HL-60/S4 treated with retinoic acid at 250 ng/mL for 4 days and 3 days (cell line): Measurements from ENCODE around the gene CHGA.

Source experiments
- in situ Hi-C: fragments of 300-500 bp; cut with MboI; formaldehyde crosslinking; loops from 2 replicates; pipeline ENCODE4 v1.7.0; 2022; ENCODE audit warnings: low sequenced_read_pairs

The CHGA gene

DNA sequence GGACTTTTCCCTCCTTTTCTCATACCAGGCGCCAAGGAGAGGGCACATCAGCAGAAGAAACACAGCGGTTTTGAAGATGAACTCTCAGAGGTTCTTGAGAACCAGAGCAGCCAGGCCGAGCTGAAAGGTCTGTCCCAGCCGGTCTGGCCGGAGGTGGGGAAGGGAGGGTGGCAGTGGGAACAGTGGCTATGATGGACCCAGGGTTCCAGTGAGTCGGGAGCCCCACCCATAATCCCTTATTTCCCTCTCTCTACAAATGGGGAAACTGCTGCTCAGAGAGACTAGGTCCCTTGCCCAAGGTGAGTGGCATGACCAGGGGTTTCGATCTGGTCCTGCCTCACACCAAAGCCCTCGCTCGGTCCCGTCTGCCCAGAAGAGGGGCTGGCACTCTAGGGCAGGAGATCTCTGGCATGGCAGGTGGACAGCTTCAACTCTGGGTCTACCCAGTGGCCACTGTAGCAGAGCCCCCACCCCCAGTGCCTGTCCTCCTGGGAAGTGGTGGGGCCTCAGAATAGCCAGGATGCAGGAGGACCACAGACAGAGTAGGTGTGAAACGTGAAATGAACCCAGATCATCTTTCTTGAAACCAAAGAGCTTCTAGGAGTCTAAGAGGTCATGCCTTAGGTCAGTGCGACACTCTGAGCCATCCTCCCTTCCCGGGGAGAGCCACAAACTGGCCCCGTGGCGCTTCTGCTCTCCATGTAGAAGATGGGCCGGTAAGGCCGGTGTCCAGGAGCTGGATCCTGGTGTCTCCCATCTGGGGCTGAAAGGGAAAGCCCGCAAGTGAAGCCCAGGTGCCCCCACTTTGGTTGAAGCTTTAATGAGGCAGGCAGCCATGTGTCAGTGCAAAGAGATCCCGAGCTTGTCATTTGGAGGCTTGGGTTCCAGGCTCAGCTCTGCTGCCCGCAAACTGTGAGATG lies 7.0 kb downstream of the CHGA start:
- in situ Hi-C loops, result no loop called here

DNA sequence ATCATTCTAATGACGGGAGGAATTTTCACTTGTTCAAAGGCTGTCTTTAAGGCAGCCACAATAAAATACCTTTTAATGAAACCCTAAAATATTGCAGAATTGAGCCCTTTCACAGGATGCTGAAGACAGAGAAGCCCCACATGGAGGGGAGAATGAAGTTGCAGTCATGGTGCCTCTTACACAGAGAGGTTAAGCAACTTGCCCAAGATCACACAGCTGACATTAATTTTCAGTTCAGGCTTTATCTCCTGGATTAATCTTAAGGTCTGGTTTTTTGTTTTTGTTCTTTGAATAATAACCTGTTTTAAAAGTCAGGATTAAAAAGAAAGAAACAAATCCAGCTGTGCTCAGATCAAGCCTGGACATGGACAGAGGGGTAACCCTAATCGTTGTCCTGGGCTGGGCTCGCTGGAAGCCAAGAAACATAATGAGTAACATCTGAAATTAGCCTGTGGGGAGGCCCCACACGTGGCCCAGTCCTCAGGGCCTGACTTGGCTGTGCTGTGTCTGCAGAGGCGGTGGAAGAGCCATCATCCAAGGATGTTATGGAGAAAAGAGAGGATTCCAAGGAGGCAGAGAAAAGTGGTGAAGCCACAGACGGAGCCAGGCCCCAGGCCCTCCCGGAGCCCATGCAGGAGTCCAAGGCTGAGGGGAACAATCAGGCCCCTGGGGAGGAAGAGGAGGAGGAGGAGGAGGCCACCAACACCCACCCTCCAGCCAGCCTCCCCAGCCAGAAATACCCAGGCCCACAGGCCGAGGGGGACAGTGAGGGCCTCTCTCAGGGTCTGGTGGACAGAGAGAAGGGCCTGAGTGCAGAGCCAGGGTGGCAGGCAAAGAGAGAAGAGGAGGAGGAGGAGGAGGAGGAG lies 8.0 kb downstream of the CHGA start:
- in situ Hi-C loops, result no loop called here

DNA sequence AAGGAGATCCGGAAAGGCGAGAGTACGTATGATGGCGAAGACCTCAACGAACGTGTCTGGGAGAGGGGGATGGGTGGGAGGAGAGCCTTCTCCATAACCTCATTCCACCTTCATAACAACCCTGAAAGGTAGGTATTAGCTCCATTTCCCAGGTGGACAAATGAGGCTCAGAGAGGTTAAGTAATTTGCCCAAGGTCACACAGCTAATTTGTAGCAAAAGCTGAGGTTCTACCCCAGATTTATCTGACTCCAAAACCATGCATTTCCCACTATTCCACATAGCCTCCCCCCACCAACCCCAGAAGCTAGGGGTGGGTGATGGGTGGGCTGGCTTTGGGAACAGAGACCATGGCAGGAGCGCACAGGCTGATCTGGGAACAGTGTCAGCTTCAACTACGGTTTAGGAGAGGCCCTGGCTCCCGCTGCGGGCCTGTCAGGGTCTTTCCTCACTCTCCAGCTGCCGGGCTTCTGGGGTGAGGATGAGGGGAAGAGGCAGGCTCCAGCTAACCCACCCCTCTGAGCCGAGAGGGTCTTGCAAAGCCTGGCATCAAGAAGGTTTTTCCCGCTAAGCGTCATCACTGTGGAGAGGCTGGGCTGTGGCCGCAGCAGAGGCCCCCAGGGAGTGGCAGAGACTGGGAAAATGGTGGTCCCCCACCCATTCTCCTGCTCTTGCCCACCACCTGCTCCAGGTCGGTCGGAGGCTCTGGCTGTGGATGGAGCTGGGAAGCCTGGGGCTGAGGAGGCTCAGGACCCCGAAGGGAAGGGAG lies 8.9 kb downstream of the CHGA start:
- in situ Hi-C loops, result no loop called here

DNA sequence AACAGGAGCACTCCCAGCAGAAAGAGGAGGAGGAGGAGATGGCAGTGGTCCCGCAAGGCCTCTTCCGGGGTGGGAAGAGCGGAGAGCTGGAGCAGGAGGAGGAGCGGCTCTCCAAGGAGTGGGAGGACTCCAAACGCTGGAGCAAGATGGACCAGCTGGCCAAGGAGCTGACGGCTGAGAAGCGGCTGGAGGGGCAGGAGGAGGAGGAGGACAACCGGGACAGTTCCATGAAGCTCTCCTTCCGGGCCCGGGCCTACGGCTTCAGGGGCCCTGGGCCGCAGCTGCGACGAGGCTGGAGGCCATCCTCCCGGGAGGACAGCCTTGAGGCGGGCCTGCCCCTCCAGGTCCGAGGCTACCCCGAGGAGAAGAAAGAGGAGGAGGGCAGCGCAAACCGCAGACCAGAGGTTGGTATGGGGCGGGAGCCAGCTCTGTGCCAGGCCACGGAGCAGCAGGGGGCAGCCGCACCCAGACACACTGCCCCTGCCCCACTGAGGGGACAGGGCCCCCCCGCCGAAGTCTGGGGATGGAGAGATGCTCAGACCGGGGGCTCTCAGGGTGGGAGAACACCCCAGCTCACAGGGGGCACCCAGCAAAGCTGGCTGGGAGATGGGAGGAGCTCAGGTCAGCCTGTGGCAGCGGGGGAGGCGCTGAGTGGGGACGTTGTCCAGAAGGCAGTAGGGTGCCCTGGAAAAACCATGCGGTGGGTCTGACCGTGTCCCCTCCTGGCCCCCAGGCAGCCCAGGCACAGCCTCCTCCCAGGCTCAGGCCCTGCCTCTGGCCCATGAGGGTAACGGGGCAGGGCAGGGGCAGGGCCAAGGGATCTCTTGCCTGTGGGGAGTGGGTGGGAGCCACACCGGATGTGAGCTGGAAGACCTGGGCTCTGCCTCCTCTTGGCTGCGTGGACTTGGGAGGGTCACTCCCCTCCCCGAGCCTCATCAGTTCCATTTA lies 9.8 kb downstream of the CHGA start:
- in situ Hi-C loops, result no loop called here

DNA sequence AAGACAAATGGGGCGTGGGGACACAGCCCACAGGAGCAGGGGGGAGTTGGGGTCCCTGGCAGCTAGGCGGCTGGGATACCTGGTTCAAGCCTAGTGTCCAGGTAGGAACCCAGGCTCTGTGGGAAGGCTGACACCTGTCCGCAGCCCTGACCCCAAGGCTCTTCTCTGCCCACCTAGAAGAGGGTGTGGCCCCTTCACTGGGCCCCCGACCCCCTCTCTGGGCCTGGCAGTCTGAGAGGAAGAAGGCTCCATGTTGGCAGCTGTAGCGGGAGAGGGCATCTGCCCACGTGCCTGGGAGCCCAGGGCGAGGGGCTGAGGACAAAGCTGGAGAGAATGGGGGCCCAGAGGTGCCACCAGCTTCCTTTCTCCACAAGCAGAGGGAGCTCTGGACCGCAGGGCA lies 10.5 kb downstream of the CHGA start:
- in situ Hi-C loops, result no loop called here

DNA sequence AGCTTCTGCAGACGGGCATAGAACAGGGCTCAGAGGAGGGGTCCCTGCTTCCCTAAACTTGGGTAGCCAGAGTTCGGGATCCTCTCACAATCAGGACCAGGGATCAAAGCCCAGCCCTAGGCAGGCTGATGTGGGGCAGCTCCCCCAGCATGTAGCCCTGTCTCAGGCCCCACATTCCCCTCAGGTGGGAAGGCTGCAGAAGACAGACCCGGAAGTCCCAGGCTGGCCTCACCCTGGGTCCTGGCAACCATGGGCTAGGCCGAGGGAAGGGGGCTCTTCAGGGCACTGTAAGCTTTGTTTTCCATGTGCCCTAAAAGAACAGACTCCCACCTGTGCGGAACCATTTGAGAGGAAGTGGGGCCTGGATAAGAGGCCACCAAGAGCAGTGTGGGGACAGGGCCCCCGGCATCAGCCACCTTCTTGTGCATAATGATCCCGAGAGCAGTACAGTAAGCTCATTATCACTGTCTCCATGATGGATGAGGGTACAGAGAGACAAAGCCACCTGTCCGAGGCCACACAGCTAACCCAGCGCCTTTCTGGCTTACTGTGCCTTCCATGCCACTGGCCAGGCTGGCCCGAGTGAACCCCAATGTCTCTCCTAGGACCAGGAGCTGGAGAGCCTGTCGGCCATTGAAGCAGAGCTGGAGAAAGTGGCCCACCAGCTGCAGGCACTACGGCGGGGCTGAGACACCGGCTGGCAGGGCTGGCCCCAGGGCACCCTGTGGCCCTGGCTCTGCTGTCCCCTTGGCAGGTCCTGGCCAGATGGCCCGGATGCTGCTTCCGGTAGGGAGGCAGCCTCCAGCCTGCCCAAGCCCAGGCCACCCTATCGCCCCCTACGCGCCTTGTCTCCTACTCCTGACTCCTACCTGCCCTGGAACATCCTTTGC lies 11.5 kb downstream of the CHGA start:
- in situ Hi-C loops, result no loop called here

DNA sequence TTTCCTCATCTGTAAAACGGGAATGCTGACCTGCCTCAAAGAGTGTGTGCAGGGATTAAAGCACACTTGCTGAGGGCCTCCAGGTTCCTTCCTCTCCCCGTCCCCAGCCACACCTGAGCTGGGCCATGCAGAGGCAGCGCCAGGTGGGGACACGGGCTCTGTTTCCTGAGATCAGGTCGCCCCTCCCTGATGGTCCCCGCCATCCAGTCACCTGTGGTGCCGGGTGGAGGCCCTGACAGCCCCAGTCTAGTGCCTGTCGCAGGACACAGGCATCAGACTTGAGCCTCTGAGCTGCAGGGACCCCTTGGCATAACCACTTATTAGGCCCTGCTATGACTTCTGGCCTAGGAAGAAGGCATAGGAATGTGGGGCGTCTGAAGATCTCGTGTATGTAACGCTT lies 12.5 kb downstream of the CHGA start:
- in situ Hi-C loops, result no loop called here

DNA sequence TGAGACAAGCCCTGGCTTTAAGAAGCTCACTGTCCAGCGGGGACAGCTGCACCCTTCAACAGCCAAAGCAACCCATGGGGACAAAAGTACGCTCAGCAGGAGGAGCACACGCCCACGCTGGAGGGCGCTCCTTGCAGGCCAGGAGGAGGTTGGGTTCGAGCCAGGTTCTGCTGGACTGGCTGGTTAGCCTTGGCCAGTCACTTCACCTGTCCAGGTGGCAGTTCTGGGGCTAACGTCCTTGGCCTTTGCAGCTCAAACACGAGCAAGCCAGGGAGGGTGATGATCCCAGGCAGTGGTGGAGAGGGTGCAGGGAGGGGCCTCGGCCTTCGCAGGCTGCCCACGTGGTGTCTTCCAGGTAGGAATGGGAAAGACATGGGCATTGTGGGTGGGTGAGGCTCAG lies 13.1 kb downstream of the CHGA start:
- in situ Hi-C loops, result no loop called here

DNA sequence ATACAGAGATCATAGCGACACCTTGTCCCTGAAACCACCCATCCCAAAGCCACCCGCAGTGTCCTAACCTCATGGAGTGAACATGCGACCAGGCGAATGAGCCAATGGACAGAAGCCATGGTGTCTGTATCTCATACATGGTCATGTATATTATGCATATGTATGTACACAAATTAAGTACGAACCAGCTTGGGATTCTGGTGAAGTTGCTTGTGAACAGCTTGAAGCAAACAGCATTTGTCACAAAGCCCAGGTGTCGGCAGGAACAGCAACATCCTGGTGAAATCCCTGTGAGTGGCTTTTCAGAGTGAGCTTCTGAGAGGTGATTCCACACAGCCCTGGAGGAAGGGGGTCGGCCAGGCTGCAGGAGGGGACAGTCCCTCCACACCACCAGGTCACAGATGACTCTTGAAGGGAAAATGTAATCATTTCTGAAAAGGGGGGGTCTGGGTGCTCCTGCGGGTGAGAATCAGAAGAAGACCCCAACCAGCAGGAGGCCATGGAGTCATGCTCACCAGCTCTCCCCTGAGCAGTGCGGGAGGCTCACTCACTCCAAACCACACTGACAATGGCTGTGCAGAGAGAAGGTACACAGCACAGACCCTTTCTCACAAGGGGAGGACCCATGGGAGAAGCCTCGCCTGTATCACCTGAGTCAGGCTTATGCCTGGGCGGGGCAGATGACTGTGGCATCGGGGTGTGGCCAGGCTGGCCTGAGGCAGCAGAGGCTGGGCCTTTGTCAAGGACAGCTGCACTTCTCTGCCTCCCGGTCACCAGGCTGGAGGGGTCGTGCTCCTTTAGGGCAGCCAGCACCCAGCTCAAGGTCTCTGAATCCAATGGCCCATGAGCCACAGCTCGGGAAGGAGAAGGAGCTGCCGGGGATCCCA lies 14.3 kb downstream of the CHGA start:
- in situ Hi-C loops, result no loop called here

DNA sequence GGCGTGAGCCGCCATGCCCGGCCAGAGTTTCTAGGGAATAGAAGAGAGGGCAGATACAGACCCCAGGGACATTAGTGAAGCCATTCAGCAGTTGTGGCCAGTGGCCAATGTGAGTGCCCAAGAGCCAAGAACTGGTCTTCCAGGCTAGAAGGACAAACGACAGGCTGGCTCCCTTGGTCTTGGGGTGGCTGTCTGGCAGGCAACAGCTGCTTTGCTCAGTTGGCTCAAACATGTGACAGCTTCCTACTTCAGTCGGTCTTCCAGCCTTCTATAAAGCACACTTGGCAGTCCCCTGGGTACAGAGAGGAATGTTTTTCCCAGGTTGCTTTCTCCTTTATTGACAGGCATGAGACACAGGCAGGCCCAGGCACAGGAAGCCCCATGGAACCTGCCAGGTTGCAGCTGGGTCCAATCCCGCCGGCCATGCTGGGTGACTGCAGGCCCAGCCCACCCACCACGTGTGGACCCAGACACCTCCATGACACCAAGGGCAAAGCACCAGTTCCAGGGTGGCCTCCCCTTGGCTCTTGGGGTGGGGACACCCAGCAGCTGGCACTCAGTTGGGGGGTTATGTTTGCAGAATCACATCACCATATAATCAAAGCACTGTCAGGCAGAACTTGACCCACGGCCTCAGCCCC lies 15.4 kb downstream of the CHGA start:
- in situ Hi-C loops, result no loop called here

DNA sequence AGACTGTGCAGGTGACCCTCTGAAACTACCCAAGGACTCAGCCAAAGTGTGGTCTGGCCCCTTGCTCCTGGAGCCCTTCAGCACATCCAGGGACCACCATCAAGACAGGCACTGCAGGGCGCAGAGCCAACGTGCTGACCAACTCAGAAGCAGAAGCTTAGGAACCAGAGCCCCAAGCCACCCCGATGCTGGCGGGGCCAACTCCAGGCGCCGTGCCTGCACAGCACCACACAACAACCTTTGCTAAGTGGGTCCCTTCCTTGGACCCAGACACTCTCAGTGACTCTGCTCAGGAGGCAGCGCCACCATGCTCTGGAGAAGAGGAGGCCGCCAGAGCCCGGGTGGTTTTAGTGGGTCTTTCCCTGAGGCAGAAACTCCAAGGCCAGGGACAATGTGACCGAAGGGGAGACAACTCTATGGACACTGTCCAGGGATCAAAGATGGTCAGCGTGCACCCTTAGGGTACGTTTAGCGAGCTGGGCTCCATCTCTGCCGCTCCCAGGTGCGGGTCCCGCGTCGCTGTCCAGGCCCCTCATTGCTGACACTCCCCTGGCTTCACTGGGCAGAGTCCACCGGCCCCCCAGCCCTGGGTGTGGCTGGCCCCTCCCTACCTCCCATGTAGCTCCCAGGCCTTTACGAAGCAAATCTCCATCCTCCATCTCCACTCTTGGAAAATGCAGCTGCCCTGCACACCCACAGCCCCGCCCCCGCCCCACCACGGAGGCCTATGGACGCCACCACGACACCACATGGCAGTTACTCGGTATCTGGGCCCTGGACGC lies 16.1 kb downstream of the CHGA start:
- in situ Hi-C loops, result no loop called here

DNA sequence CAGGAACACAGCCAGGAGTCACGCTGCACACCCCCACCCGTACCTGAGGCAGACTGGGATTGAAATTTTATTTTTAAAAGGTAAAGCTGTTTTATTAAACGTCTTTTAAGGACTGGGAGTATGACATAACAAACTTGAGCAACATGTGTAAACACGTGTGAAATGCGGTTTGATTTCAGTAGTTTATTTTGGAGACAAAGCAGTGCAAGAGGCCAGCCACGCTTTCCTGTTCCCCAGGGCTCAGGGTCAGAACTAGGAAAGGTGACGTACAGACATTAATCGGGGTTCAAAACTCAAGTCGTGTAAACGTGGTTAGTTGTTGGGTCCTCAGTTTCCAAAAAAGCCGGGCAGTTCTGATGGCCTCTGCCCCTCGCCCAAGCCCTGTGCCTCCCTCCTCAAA lies 16.7 kb downstream of the CHGA start:
- in situ Hi-C loops, result loop anchor here (10.0 kb wide), 1 partner anchor 205 kb away; no protein-coding TSS in a partner anchor

DNA sequence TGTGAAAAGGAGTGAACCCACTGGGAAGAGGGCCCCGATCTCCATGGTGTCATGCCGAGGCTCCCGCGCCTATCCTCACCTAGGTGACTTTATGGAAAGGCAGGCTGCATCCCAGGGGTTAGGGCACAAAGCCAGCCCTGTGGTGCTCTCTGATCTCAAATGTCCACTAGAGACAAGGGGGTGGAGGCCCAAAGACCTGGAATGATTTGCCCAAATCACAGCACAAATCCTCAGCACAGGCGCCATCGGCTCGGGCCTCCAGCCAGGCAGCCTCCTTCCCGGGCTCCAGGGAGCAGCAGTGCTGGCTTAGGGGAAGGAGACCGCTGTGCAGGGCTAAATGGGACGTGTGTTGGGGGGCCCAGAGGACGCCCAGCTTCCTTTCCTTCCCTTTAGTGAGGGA lies 17.6 kb downstream of the CHGA start:
- in situ Hi-C loops, result loop anchor here (10.0 kb wide), 1 partner anchor 204 kb away; no protein-coding TSS in a partner anchor

DNA sequence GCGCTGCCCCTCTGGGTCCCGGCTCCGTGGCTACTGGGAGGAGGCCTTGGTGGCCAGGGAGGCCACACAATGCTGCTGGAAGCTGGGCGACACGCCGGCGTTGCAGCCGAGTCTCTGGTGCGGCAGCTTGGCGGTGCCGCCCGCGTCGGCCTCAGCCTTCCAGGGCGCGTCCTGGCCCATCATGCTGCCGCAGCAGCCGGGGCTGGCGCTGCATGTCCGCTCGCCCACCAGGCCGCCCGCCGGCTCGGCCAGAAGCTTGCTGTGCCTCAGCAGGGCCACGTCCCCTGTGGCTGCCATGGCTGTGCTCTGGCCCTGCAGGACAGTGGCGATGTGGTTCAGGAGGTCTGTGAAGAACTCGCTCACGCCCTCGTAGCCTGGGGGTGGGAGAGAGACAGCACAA lies 18.6 kb downstream of the CHGA start:
- in situ Hi-C loops, result loop anchor here (10.0 kb wide), 1 partner anchor 203 kb away; no protein-coding TSS in a partner anchor

DNA sequence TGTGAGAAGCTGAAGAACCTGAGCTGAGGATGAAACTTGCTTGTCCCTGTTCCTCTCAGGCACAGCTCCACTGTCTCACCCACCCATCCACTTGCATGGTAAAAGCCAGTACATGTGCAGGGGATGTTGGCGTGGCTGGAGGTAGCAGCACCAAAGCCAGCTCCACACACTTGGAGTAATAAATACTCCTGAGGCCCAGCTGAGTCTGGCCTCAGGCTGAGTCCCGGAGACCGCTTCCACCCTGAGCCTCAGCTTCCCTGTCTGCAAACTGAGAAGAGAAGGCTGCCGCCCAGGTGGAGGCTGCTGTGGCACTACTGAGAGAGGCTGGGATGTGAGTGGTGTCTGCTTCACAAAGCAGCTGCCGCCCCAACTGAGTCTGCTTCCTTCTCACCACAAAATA lies 19.2 kb downstream of the CHGA start:
- in situ Hi-C loops, result loop anchor here (10.0 kb wide), 1 partner anchor 203 kb away; no protein-coding TSS in a partner anchor

DNA sequence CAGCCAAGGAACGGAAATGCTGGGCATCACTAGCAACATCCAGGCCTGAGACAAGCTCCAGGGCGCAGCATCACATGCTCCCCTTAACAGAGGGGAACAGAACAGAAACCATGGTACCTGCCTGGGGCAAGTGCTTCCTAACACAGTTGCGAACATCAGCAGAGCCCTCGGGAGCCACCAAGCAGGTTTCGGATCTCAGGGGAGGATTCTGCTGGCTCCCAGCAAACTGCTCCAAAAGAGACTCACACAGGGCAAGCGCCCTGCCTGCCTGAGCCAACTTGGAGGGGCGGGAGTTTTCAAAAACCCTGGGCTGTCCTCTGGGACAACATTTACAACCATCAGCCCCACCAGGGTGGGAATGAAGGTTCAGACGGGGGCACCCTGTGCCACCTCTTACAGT lies 19.6 kb downstream of the CHGA start:
- in situ Hi-C loops, result loop anchor here (10.0 kb wide), 1 partner anchor 202 kb away; no protein-coding TSS in a partner anchor
